Hepatocyte (in vitro differentiated cells): ENCODE measurements around the gene GGA2.

Source experiments
- EZH2 ChIP-seq: fragments of 200-600 bp; sonication (generic); IDR thresholded peaks from 2 replicates; pipeline ENCODE4 v1.6.1; 2016; ENCODE audit warnings: antibody characterized with exemption, mild to moderate bottlenecking, borderline replicate concordance
- EZH2phosphoT487 ChIP-seq: fragments of 200-600 bp; sonication (generic); IDR thresholded peaks from one replicate; pipeline ENCODE4 v1.6.1; 2018; ENCODE audit warnings: antibody characterized with exemption, mild to moderate bottlenecking, low read depth, moderate library complexity; ENCODE audit not compliant: unreplicated experiment, severe bottlenecking
- TF ChIP-seq, protein P1 (sequence below): fragments of 200-600 bp; sonication (generic); IDR thresholded peaks from 2 replicates; pipeline ENCODE4 v1.5.1; 2016; ENCODE audit warnings: antibody characterized with exemption, mild to moderate bottlenecking; ENCODE audit not compliant: poor library complexity

DNA sequence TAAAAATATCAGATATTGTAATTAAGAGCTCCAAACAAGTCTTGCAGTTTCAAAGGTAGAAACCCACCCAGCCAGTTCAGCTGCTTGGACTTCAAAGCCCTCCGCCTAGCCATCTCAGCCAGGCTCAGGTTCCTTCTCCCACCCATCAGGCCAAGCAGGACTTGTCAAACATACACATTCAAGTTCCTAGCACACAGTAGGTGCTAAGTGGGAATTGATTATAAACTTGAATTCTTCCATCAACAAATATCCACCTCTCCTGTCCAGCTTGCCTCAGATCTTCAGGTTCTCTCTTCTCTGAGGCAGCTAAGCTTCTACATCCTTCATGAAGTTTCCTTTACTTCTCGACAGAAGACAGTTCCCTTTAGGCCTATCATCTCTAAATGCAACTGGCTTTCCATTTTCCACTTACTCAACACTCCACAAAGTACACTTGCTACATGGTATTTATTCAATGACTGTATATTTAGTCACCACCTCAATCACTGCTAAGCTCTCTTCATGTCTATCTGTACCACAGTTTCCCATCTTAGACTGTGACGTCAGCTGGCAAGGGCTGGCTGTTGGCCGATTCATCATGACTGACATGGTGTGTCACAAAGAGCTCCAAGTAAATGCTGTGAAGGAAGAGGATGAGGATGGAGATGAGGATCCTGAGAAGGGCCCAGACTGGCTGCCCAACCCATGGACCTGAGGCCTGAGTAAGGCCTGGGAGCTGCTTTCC is 44.0 kb downstream of the GGA2 start:
- TF ChIP-seq, protein P1, sequence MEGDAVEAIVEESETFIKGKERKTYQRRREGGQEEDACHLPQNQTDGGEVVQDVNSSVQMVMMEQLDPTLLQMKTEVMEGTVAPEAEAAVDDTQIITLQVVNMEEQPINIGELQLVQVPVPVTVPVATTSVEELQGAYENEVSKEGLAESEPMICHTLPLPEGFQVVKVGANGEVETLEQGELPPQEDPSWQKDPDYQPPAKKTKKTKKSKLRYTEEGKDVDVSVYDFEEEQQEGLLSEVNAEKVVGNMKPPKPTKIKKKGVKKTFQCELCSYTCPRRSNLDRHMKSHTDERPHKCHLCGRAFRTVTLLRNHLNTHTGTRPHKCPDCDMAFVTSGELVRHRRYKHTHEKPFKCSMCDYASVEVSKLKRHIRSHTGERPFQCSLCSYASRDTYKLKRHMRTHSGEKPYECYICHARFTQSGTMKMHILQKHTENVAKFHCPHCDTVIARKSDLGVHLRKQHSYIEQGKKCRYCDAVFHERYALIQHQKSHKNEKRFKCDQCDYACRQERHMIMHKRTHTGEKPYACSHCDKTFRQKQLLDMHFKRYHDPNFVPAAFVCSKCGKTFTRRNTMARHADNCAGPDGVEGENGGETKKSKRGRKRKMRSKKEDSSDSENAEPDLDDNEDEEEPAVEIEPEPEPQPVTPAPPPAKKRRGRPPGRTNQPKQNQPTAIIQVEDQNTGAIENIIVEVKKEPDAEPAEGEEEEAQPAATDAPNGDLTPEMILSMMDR = no peak
- TF ChIP-seq EZH2 (no peak), EZH2phosphoT487 (no peak)
